Panc1 (cell line): ENCODE measurements around the gene CRIM1. TPM values are rescaled to one million over a fixed set of nuclear protein-coding genes. Genes with fewer than 3 reads are reported as not detected.
A peak's percentile ranks its signal among the peaks of the same experiment; 100 is the strongest.

Source experiments
- ATAC-seq: fragments of 200-7000 bp; cut with Tn5 transposase; 2 replicates; pipeline ENCODE4 v1.9.1; 2020; ENCODE audit warnings: mild to moderate bottlenecking, moderate library complexity
- BruUV-seq: library from RNA; stranded (reverse); fragments of 400-500 nt; replicated peaks from 2 replicates; lab custom pipeline; 2021; lab: Mats Ljungman, UMichigan
- CTCF ChIA-PET: fragments of 300-600 bp; sonication (Branson Sonifier 250); formaldehyde crosslinking; loops from one replicate; lab custom pipeline; 2022; ENCODE audit warnings: antibody characterized with exemption; lab: Charles Lee
- POLR2A ChIA-PET: fragments of 300-600 bp; sonication (Branson Sonifier 250); formaldehyde crosslinking; loops from one replicate; lab custom pipeline; 2022; ENCODE audit warnings: antibody characterized with exemption; lab: Charles Lee
- DNase-seq: peaks from one replicate; pipeline ENCODE4 v3.0.0-alpha.2; 2010; ENCODE audit warnings: low read depth, low spot score
- H3K27ac ChIP-seq: 2 replicates; pipeline ENCODE4 v1.5.1; 2011; ENCODE audit warnings: mild to moderate bottlenecking, low read length, inconsistent platforms
- H3K27me3 ChIP-seq: fragments of 200-500 bp; sonication (Bioruptor generic); 2 replicates; pipeline ENCODE4 v1.6.0; 2014; ENCODE audit warnings: low read length, inconsistent platforms; ENCODE audit not compliant: control insufficient read depth, insufficient read depth
- H3K36me3 ChIP-seq: fragments of 200-500 bp; sonication (Bioruptor generic); 2 replicates; pipeline ENCODE4 v1.5.1; 2014; ENCODE audit warnings: inconsistent platforms, mild to moderate bottlenecking, low read length, moderate library complexity; ENCODE audit not compliant: control insufficient read depth, insufficient read depth
- H3K4me1 ChIP-seq: 2 replicates; pipeline ENCODE4 v1.5.1; 2011; ENCODE audit warnings: inconsistent platforms, mild to moderate bottlenecking, low read length, moderate library complexity; ENCODE audit not compliant: control insufficient read depth, insufficient read depth
- H3K4me3 ChIP-seq, 2 experiments: 2 replicates each; pipeline ENCODE4 v1.5.1; 2011 to 2012; ENCODE audit warnings: low read depth in 2 of 2, low read length in 2 of 2, mild to moderate bottlenecking in 2 of 2, inconsistent platforms in 1 of 2, moderate library complexity in 1 of 2
- H3K9me3 ChIP-seq: fragments of 200-500 bp; sonication (Bioruptor generic); 2 replicates; pipeline ENCODE4 v1.5.1; 2014; ENCODE audit warnings: low read depth, mild to moderate bottlenecking, inconsistent platforms, low read length, moderate library complexity; ENCODE audit not compliant: control insufficient read depth, insufficient read depth
- CTCF ChIP-seq: fragments of 450-650 bp; IDR thresholded peaks from 2 replicates; pipeline ENCODE4 v1.5.1; 2017; ENCODE audit warnings: mild to moderate bottlenecking
- POLR2AphosphoS5 ChIP-seq: IDR thresholded peaks from 2 replicates; pipeline ENCODE4 v1.6.1; 2012; ENCODE audit warnings: mild to moderate bottlenecking, low read depth, low read length, moderate library complexity
- SIN3A ChIP-seq: IDR thresholded peaks from 2 replicates; pipeline ENCODE4 v1.6.1; 2012; ENCODE audit warnings: low read depth, mild to moderate bottlenecking, low read length, moderate library complexity, borderline replicate concordance; ENCODE audit not compliant: insufficient read depth
- TCF7L2 ChIP-seq: IDR thresholded peaks from 2 replicates; pipeline ENCODE4 v1.6.1; 2011; ENCODE audit warnings: mild to moderate bottlenecking, low read depth, low read length, inconsistent platforms
- in situ Hi-C: cut with HindIII; loops from 2 replicates; pipeline ENCODE4 v1.10.0; 2016; ENCODE audit warnings: low sequenced_read_pairs, low pct_unique_long_range_greater_than_20kb
- intact Hi-C: fragments of 100-400 bp; cut with micrococcal nuclease; formaldehyde crosslinking; loops from one replicate; pipeline ENCODE4 v1.10.0; 2022; ENCODE audit not compliant: unreplicated experiment
- total RNA-seq: library from RNA; stranded (reverse); gene quantifications from one replicate; pipeline ENCODE4 v1.2.1, GENCODE V29; 2021; ENCODE audit not compliant: unreplicated experiment
- TF ChIP-seq, protein P1 (sequence below), 2 experiments: IDR thresholded peaks; 2 replicates each; pipeline ENCODE4 v1.6.1; 2011 to 2012; ENCODE audit warnings: low read depth in 2 of 2, control low read depth in 1 of 2, low read length in 1 of 2, mild to moderate bottlenecking in 1 of 2, moderate library complexity in 1 of 2; ENCODE audit not compliant: insufficient read depth in 1 of 2

The CRIM1 gene
- total RNA-seq, 1 experiment from 2014 or later = 290 TPM

DNA sequence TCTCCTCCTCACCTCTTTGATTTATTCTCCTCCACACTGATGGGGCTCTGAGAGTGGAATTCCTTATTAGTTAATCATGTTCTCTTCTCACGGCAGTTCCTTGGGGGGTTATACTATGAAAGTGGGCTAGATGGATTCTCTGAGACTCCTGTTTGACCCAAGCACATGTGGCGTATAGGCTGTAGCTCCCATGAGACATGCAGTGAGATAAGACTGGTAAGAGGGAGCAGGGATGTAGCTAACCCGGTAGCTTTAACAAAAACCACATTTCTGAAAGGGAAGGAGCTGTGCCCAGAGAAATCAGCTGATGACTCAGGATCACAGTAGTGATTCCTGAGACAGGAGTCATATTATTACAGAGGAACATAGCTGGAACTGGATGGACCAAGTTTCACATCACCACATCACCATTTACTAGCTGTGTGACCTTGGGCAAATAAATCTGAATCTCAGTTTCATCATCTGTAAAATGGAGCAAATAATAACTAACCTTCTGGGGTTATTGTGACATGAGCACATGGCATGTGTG lies 82.9 kb downstream of the CRIM1 start:
- in situ Hi-C loops (no loop called here), intact Hi-C loops (no loop called here)
- peak; percentile 94 for DNase-seq
- ChIA-PET CTCF (no interaction called here), POLR2A (no interaction called here)
- no peaks in the 10 kb centered on the region for H3K9me3 ChIP-seq
- H3K4me1 ChIP-seq = peaks cover 66% of the 10 kb centered on the region
- TF ChIP-seq POLR2AphosphoS5 (0 out of 2 replicates have a peak, but pooled peaks have one; percentile 11), SIN3A (no peak), CTCF (no peak)
- H3K4me3 ChIP-seq = no peak overlapping the region
- BruUV-seq = no TSS peak
- H3K27me3 ChIP-seq = no peaks in the 10 kb centered on the region
- peak; percentile 81 for ATAC-seq
- peak overlapping the region; percentile 73 for H3K27ac ChIP-seq
- H3K36me3 ChIP-seq = peaks cover 24% of the 10 kb centered on the region

DNA sequence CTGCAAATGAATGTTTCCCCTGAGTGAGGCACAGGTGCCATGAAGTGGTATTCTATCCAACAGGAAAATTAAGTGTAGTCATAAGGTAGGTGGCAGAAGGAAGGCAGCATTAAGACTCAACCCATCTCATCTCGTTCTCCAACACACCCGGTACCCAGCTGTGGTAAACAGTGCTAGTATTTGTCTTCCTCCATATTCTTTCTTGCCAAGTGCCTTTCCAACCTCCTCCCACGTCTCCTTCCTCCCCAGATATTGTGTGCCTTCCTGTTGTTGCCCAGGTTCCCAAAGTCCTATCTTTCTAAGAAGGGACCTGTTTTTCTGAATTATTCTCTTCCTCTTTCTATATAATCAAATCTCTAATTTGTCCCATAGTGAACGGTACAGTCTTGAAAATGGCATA lies 83.5 kb downstream of the CRIM1 start:
- intact Hi-C loops (no loop called here), in situ Hi-C loops (no loop called here)
- H3K27ac ChIP-seq = peak overlapping the region; percentile 73
- POLR2A ChIA-PET = no interaction called here
- DNase-seq (no peak), ATAC-seq (peak; percentile 29)
- H3K4me1 ChIP-seq = peaks cover 61% of the 10 kb centered on the region
- peaks cover 29% of the 10 kb centered on the region for H3K36me3 ChIP-seq
- H3K9me3 ChIP-seq = no peaks in the 10 kb centered on the region
- H3K27me3 ChIP-seq = no peaks in the 10 kb centered on the region
- CTCF ChIA-PET = no interaction called here
- no peak overlapping the region for H3K4me3 ChIP-seq
- no TSS peak for BruUV-seq
- TF ChIP-seq CTCF = no peak
- TF ChIP-seq TCF7L2 = no peak
- no peak for TF ChIP-seq SIN3A
- TF ChIP-seq, protein P1, sequence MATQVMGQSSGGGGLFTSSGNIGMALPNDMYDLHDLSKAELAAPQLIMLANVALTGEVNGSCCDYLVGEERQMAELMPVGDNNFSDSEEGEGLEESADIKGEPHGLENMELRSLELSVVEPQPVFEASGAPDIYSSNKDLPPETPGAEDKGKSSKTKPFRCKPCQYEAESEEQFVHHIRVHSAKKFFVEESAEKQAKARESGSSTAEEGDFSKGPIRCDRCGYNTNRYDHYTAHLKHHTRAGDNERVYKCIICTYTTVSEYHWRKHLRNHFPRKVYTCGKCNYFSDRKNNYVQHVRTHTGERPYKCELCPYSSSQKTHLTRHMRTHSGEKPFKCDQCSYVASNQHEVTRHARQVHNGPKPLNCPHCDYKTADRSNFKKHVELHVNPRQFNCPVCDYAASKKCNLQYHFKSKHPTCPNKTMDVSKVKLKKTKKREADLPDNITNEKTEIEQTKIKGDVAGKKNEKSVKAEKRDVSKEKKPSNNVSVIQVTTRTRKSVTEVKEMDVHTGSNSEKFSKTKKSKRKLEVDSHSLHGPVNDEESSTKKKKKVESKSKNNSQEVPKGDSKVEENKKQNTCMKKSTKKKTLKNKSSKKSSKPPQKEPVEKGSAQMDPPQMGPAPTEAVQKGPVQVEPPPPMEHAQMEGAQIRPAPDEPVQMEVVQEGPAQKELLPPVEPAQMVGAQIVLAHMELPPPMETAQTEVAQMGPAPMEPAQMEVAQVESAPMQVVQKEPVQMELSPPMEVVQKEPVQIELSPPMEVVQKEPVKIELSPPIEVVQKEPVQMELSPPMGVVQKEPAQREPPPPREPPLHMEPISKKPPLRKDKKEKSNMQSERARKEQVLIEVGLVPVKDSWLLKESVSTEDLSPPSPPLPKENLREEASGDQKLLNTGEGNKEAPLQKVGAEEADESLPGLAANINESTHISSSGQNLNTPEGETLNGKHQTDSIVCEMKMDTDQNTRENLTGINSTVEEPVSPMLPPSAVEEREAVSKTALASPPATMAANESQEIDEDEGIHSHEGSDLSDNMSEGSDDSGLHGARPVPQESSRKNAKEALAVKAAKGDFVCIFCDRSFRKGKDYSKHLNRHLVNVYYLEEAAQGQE (IDR thresholded peaks at IDR 0.05; ENCODE audit: insufficient read depth in 1 of 2, low read depth in 2 of 2, low read length in 1 of 2) = no peak
- no peak for TF ChIP-seq POLR2AphosphoS5
